Spleen (tissue), 11 donors: Measurements from ENCODE around the gene EDIL3. TPM values are rescaled to one million over a fixed set of nuclear protein-coding genes. Genes with fewer than 3 reads are reported as not detected.

Source experiments
- DNase-seq: peaks from one replicate; pipeline ENCODE4 v3.0.0-alpha.2; 2020
- H3K27ac ChIP-seq, 8 donors: fragments of 200-600 bp; sonication (generic) in 7 of 8; 1 replicate in 4 of 8; 2 replicates in 4 of 8; pipeline versions ENCODE4 v1.5.0 to v1.8.0; 2016 to 2021; ENCODE audit warnings: inconsistent platforms in 4 of 8, mild to moderate bottlenecking in 4 of 8, moderate library complexity in 1 of 8
- H3K27me3 ChIP-seq, 7 donors: fragments of 200-600 bp; sonication (generic) in 6 of 7; replicated peaks in 1 of 7; 1 replicate in 4 of 7; 2 replicates in 3 of 7; pipeline versions ENCODE4 v1.5.0 to v1.8.0; 2016 to 2021; ENCODE audit warnings: inconsistent platforms in 3 of 7, mild to moderate bottlenecking in 1 of 7
- H3K36me3 ChIP-seq, 6 donors: fragments of 200-600 bp; sonication (generic) in 5 of 6; 1 replicate in 4 of 6; 2 replicates in 2 of 6; pipeline versions ENCODE4 v1.5.0 to v1.8.0; 2016 to 2021; ENCODE audit warnings: inconsistent platforms in 2 of 6
- H3K4me1 ChIP-seq, 6 donors: fragments of 200-600 bp; sonication (generic) in 5 of 6; 1 replicate in 3 of 6; 2 replicates in 3 of 6; pipeline versions ENCODE4 v1.5.0 to v1.8.0; 2016 to 2021; ENCODE audit warnings: inconsistent platforms in 3 of 6
- H3K4me3 ChIP-seq, 8 donors: fragments of 200-600 bp; sonication (generic) in 7 of 8; 1 replicate in 4 of 8; 2 replicates in 4 of 8; pipeline versions ENCODE4 v1.5.0 to v1.8.0; 2016 to 2021; ENCODE audit warnings: inconsistent platforms in 4 of 8, mild to moderate bottlenecking in 4 of 8, moderate library complexity in 2 of 8
- H3K9me3 ChIP-seq, 8 donors: fragments of 200-600 bp; sonication (generic) in 7 of 8; 1 replicate in 4 of 8; 2 replicates in 4 of 8; pipeline versions ENCODE4 v1.5.0 to v1.8.0; 2016 to 2021; ENCODE audit warnings: inconsistent platforms in 4 of 8
- CTCF ChIP-seq, 11 experiments: fragments of 200-600 bp in 7 of 11; fragments of 450-650 bp in 4 of 11; sonication (generic) in 4 of 11; IDR thresholded peaks in 8 of 11; conservative IDR thresholded peaks in 3 of 11; 1 replicate in 7 of 11; 2 replicates in 4 of 11; pipeline versions ENCODE4 v1.4.0 to v1.8.0; 2016 to 2021; ENCODE audit warnings: antibody characterized with exemption in 11 of 11, inconsistent platforms in 4 of 11, mild to moderate bottlenecking in 1 of 11
- POLR2A ChIP-seq, 3 donors: fragments of 450-650 bp; IDR thresholded peaks; one replicate each; pipeline ENCODE4 v1.5.1; 2017; ENCODE audit warnings: antibody characterized with exemption in 3 of 3, mild to moderate bottlenecking in 1 of 3
- POLR2AphosphoS5 ChIP-seq, 3 donors: sonication (generic); formaldehyde crosslinking; IDR thresholded peaks; one replicate each; pipeline ENCODE4 v1.5.1; 2017; ENCODE audit warnings: antibody characterized with exemption in 3 of 3
- WGBS, 5 donors: extraction: QIAGEN DNeasy Blood & Tissue Kit in 3 of 5; methylation state at CpG; one replicate each; pipeline versions ENCODE4 v1.1.5 to v1.1.7; 2013 to 2018; 5-methylcytosine and 5-hydroxymethylcytosine counted together
- intact Hi-C: fragments of 100-400 bp; cut with DNase I; formaldehyde crosslinking; loops from one replicate; pipeline ENCODE4 v1.15.0; 2023; ENCODE audit warnings: low total_unique reads
- polyA plus RNA-seq, 3 donors: library from polyadenylated mRNA; stranded (reverse); fragments of 200-250 nt; gene quantifications; one replicate each; pipeline ENCODE4 v1.2.1, GENCODE V29; 2013
- total RNA-seq, 7 donors: library from RNA; depleted of rRNA in 3 of 7; stranded (reverse); fragments of >200 nt in 3 of 7; fragmentation: NEBNext Ultra II Directional in 4 of 7; extraction: Animal tissue kit (Norgen Biotek cat#: 25700) in 4 of 7; gene quantifications; one replicate each; pipeline versions ENCODE4 v1.1.0 to v1.2.1, GENCODE V29; 2016 to 2021
- donor health status: healthy with polysubstance abuse.
- donor health status: DM: no; HTN: no; CAD: no; lungs with moderate emphysema.
- donor health status: DM: no; HTN: no; CAD: no.
- donor health status: Bipolar disorder and iron deficiency.
- donor health status: healthy.
- donor health status: DM: no; HTN: no; CAD: no.
- donor health status: DM: yes; HTN: yes; CAD: no.

Gene EDIL3
- total and polyA plus RNA-seq, 10 donors = 0.61 to 2.9 (median 2.1) TPM

GRCh38 chr5:84137541-84137940 lies 247.1 kb downstream of the EDIL3 start:
- no peak overlapping the region for H3K4me3 ChIP-seq
- WGBS, 5 donors = 78 to 86% (median 85%) methylated on average over 5 of the region's 5 CpGs
- TF ChIP-seq POLR2A (IDR thresholded peaks at IDR 0.05) = no peak
- TF ChIP-seq CTCF (IDR thresholded peaks at IDR 0.05 in 8 of 11, conservative IDR thresholded peaks at IDR 0.05 in 3 of 11) = no peak
- TF ChIP-seq POLR2AphosphoS5 (IDR thresholded peaks at IDR 0.05) = no peak
- no peak overlapping the region for H3K27ac ChIP-seq
- no peak for DNase-seq
- H3K36me3 ChIP-seq = no peaks in the 10 kb centered on the region
- intact Hi-C loops = no loop called here
- H3K9me3 ChIP-seq = no peaks in the 10 kb centered on the region
- no peaks in the 10 kb centered on the region for H3K4me1 ChIP-seq
- no peaks in the 10 kb centered on the region for H3K27me3 ChIP-seq

GRCh38 chr5:84131372-84131771 lies 253.3 kb downstream of the EDIL3 start:
- H3K27me3 ChIP-seq = no peaks in the 10 kb centered on the region
- H3K4me3 ChIP-seq = no peak overlapping the region
- DNase-seq = no peak
- H3K36me3 ChIP-seq = no peaks in the 10 kb centered on the region
- H3K4me1 ChIP-seq = no peaks in the 10 kb centered on the region
- intact Hi-C loops = no loop called here
- H3K9me3 ChIP-seq = no peaks in the 10 kb centered on the region
- TF ChIP-seq POLR2A (IDR thresholded peaks at IDR 0.05) = no peak
- no peak for TF ChIP-seq CTCF (IDR thresholded peaks at IDR 0.05 in 8 of 11, conservative IDR thresholded peaks at IDR 0.05 in 3 of 11)
- no peak overlapping the region for H3K27ac ChIP-seq

- 85 to 96% (median 87%) methylated on average over 3 of the region's 3 CpGs for WGBS, 5 donors
- intact Hi-C loops = no loop called here
- no peak overlapping the region for H3K27ac ChIP-seq
Measured at GRCh38 chr5:84130006-84130580, 254.6 kb downstream of the EDIL3 start.

GRCh38 chr5:84125216-84125615 lies 259.5 kb downstream of the EDIL3 start:
- Histone ChIP-seq H3K27me3 (no peaks in the 10 kb centered on the region), H3K4me1 (no peaks in the 10 kb centered on the region), H3K36me3 (no peaks in the 10 kb centered on the region), H3K27ac (no peak overlapping the region), H3K4me3 (no peak overlapping the region), H3K9me3 (no peaks in the 10 kb centered on the region)
- no peak for DNase-seq
- WGBS, 5 donors = 50 to 65% (median 55%) methylated on average over 3 of the region's 3 CpGs
- intact Hi-C loops = no loop called here
- TF ChIP-seq POLR2AphosphoS5 (IDR thresholded peaks at IDR 0.05) (no peak), POLR2A (IDR thresholded peaks at IDR 0.05) (no peak), CTCF (IDR thresholded peaks at IDR 0.05 in 8 of 11, conservative IDR thresholded peaks at IDR 0.05 in 3 of 11) (no peak)

More at GRCh38 chr5:84130006-84130580, 254.6 kb downstream of the EDIL3 start:
- Histone ChIP-seq H3K36me3 (no peaks in the 10 kb centered on the region), H3K4me3 (no peak overlapping the region), H3K9me3 (no peaks in the 10 kb centered on the region), H3K27me3 (no peaks in the 10 kb centered on the region), H3K4me1 (no peaks in the 10 kb centered on the region)
- TF ChIP-seq CTCF (IDR thresholded peaks at IDR 0.05 in 8 of 11, conservative IDR thresholded peaks at IDR 0.05 in 3 of 11) (no peak), POLR2A (IDR thresholded peaks at IDR 0.05) (no peak), POLR2AphosphoS5 (IDR thresholded peaks at IDR 0.05) (no peak)
- DNase-seq = no peak
